ENCODE results near the gene CBLB.

DNA sequence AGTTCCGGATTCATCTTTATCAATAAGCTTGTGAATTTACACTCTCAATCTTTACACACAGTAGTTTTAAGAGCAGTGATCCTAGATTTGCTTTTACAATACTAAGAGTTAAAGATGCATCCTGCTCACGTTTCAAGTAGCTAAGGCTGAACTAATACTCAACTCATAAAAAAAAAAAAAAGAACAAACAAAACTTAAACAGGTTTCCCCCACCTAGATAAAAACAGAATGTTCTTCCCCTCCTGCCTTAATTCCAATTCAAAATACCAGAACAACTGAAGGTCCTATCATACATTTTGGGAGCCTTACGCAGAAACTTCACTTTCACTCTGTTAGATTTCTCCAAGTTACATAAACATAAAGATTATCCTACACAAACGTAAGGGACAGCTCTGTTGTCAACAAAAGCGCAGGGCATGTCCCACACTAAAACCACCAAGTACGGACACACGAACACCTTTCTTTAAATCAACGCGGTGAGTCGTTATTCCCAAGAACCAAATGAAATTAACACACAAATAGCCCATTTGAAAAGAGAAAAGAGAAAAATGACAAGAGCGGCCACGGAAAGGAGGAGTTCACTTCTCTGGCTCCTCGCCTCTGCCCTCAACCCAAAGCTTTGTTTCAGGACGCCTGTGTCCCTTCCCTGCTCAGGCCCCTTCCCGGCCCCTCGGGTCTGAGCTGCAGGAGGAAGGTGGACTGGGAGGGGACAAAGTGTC lies 941 bp downstream of the CBLB start:
- no peak for TF ChIP-seq TAF1 (IDR thresholded peaks at IDR 0.05; ENCODE audit: borderline replicate concordance, insufficient read depth, low read length)
- TF ChIP-seq POLR2AphosphoS5 (IDR thresholded peaks at IDR 0.05; ENCODE audit: low read depth, low read length), result no peak
